Spleen (tissue), 7 donors: ENCODE data around the gene DTX3L.

Source experiments
- POLR2A ChIP-seq, 3 donors: fragments of 450-650 bp; IDR thresholded peaks; one replicate each; pipeline ENCODE4 v1.5.1; 2017; ENCODE audit warnings: antibody characterized with exemption in 3 of 3, mild to moderate bottlenecking in 1 of 3
- TF ChIP-seq, protein P1 (sequence below), 11 experiments: fragments of 200-600 bp in 7 of 11; fragments of 450-650 bp in 4 of 11; sonication (generic) in 4 of 11; IDR thresholded peaks in 8 of 11; conservative IDR thresholded peaks in 3 of 11; 1 replicate in 7 of 11; 2 replicates in 4 of 11; pipeline versions ENCODE4 v1.4.0 to v1.8.0; 2016 to 2021; ENCODE audit warnings: antibody characterized with exemption in 11 of 11, inconsistent platforms in 4 of 11, mild to moderate bottlenecking in 1 of 11
- donor health status: DM: no; HTN: no; CAD: no; lungs with moderate emphysema.
- donor health status: DM: no; HTN: no; CAD: no.
- donor health status: DM: no; HTN: no; CAD: no.

DNA sequence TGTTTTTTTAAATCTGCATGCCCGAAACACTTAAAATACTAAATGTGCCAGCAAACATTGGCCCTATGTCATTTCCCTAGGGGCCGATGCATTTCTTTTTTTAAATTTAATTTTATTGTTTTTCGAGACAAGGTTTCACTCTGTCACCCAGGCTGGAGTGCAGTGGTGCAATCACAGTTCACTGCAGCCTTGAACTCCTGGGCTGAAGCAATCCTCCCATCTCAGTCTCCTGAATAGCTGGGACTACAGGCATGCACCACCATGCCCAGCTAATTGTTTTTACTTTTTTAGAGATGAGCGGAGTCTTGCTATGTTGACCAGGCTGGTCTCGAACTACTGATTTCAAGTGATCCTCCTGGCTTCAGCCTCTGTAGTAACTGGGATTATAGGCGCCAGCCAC lies 5.5 kb upstream of the DTX3L start:
- TF ChIP-seq POLR2A (IDR thresholded peaks at IDR 0.05) = no peak
- TF ChIP-seq, protein P1, sequence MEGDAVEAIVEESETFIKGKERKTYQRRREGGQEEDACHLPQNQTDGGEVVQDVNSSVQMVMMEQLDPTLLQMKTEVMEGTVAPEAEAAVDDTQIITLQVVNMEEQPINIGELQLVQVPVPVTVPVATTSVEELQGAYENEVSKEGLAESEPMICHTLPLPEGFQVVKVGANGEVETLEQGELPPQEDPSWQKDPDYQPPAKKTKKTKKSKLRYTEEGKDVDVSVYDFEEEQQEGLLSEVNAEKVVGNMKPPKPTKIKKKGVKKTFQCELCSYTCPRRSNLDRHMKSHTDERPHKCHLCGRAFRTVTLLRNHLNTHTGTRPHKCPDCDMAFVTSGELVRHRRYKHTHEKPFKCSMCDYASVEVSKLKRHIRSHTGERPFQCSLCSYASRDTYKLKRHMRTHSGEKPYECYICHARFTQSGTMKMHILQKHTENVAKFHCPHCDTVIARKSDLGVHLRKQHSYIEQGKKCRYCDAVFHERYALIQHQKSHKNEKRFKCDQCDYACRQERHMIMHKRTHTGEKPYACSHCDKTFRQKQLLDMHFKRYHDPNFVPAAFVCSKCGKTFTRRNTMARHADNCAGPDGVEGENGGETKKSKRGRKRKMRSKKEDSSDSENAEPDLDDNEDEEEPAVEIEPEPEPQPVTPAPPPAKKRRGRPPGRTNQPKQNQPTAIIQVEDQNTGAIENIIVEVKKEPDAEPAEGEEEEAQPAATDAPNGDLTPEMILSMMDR (IDR thresholded peaks at IDR 0.05 in 8 of 11, conservative IDR thresholded peaks at IDR 0.05 in 3 of 11) = no peak
